Prostate gland (tissue), 2 donors: ENCODE results near the gene RNASE9.

Source experiments
- POLR2A ChIP-seq: fragments of 450-650 bp; IDR thresholded peaks from one replicate; pipeline ENCODE4 v1.6.1; 2016; ENCODE audit warnings: antibody characterized with exemption, mild to moderate bottlenecking
- TF ChIP-seq, protein P1 (sequence below), 4 experiments: fragments of 200-600 bp in 2 of 4; fragments of 450-650 bp in 2 of 4; sonication (generic) in 2 of 4; IDR thresholded peaks; 1 replicate in 3 of 4; 2 replicates in 1 of 4; pipeline ENCODE4 v1.5.1; 2016 to 2019; ENCODE audit warnings: antibody characterized with exemption in 4 of 4, mild to moderate bottlenecking in 2 of 4, moderate library complexity in 2 of 4

- TF ChIP-seq, protein P1, sequence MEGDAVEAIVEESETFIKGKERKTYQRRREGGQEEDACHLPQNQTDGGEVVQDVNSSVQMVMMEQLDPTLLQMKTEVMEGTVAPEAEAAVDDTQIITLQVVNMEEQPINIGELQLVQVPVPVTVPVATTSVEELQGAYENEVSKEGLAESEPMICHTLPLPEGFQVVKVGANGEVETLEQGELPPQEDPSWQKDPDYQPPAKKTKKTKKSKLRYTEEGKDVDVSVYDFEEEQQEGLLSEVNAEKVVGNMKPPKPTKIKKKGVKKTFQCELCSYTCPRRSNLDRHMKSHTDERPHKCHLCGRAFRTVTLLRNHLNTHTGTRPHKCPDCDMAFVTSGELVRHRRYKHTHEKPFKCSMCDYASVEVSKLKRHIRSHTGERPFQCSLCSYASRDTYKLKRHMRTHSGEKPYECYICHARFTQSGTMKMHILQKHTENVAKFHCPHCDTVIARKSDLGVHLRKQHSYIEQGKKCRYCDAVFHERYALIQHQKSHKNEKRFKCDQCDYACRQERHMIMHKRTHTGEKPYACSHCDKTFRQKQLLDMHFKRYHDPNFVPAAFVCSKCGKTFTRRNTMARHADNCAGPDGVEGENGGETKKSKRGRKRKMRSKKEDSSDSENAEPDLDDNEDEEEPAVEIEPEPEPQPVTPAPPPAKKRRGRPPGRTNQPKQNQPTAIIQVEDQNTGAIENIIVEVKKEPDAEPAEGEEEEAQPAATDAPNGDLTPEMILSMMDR (IDR thresholded peaks at IDR 0.05), result no peak
- no peak for TF ChIP-seq POLR2A
These were observed 31.0 kb downstream of the RNASE9 start for GRCh38 chr14:20529806-20530205.
